Neural progenitor cell (in vitro differentiated cells): Measurements from ENCODE around the gene KCNQ1.
"Not testable (repeated sequence)": the region's sequence is repeated elsewhere in the genome, so short reads cannot be mapped to it uniquely, and the experiment has no call there.

ENCODE experiments used
- EZH2 ChIP-seq: fragments of 200-600 bp; sonication (generic); IDR thresholded peaks from 2 replicates; pipeline ENCODE4 v1.6.1; 2017; ENCODE audit warnings: antibody characterized with exemption, mild to moderate bottlenecking, moderate library complexity
- TF ChIP-seq, protein P1 (sequence below): fragments of 200-600 bp; sonication (generic); IDR thresholded peaks from 2 replicates; pipeline ENCODE4 v1.5.1; 2017; ENCODE audit warnings: antibody characterized with exemption, mild to moderate bottlenecking

DNA sequence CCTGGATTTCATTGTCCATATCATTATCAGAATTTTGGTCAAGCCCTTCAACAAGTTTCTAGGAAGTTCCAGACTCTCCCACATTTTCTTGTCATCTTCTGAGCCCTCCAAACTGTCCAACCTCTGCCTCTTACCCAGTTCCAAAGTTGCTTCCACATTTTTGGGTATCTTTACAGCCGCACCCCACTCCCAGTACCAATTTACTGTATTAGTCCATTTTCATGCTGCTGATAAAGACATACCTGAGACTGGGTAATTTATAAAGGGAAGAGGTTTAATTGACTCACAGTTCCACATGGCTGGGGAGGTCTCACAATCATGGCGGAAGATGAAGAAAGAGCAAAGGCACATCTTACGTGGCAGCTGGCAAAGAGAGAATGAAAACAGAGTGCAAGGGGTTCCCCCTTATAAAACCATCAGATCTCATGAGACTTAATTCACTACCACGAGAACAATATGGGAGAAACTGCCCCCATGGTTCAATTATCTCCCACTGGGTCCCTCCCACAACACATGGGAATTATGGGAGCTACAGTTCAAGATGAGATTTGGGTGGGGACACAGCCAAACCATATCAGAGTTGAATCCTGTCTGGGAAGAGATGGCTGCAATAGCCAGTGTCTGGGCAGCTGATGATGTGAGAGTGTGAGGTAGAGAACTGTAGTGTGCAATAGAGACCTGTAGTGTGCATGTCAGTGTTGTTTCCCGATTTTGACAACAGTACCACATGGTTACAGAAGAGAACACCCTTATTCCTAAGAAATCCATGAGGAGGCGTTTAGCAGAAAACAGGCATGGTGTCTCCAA, 35.5 kb downstream of the KCNQ1 start:
- TF ChIP-seq, protein P1, sequence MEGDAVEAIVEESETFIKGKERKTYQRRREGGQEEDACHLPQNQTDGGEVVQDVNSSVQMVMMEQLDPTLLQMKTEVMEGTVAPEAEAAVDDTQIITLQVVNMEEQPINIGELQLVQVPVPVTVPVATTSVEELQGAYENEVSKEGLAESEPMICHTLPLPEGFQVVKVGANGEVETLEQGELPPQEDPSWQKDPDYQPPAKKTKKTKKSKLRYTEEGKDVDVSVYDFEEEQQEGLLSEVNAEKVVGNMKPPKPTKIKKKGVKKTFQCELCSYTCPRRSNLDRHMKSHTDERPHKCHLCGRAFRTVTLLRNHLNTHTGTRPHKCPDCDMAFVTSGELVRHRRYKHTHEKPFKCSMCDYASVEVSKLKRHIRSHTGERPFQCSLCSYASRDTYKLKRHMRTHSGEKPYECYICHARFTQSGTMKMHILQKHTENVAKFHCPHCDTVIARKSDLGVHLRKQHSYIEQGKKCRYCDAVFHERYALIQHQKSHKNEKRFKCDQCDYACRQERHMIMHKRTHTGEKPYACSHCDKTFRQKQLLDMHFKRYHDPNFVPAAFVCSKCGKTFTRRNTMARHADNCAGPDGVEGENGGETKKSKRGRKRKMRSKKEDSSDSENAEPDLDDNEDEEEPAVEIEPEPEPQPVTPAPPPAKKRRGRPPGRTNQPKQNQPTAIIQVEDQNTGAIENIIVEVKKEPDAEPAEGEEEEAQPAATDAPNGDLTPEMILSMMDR = not testable (repeated sequence)
- not testable (repeated sequence) for TF ChIP-seq EZH2
